Measurements from ENCODE around the gene COBL. TPM values are rescaled to one million over a fixed set of nuclear protein-coding genes. Genes with fewer than 3 reads are reported as not detected.

Gene COBL
- polyA plus RNA-seq, 1 donor (not counting 4 experiments of a cell fraction or from before 2014, with no cell fraction given): 4.5 TPM

DNA sequence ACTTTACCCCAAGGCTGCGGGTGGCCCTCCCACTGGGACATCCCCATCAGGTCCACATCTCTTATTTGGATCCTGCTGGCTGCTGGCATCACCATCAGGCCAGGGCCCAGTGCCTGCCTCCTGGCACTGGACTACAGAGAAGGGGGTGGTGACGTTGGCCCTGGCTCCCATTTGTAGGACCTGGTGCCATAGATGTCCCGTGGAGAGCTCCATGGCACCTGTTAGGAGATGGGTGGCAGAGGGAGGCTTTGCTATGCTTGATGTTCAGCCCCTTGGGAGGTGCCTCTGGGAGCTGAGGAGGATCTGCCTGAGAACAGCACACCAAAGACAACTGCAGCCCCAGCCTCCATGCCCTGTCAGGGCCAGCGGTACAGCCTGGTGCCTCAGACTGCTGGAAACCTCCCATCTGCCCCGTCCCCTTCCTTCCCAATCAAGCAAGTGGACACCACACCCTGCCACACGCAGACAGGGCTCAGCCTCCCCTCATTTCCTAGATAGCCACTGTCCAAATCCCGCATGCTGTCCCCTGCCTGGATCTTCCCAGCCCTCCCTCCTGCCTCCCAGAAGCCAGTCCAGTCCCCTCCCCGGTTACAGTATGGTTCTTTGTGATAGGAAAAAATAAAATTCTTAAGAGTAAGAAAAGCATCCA lies 303.9 kb downstream of the COBL start:
- no peak overlapping the region for H2AFZ ChIP-seq (ENCODE audit: control insufficient read depth, low read length)
- no peak for DNase-seq (ENCODE audit: low read depth, low spot score)
- H3K9ac ChIP-seq (ENCODE audit: control insufficient read depth, extremely low read depth, insufficient read depth, low read length): no peak overlapping the region
- no peaks in the 10 kb centered on the region for H3K4me1 ChIP-seq (ENCODE audit: control insufficient read depth, extremely low read depth, insufficient read depth, low read length)
- no peak for FAIRE-seq
- H3K27me3 ChIP-seq (ENCODE audit: control insufficient read depth, extremely low read depth, insufficient read depth, low read length): peaks cover 12% of the 10 kb centered on the region
- dilution Hi-C loops (cut with MboI; ENCODE audit: extremely low pct_ligation_motif_present, low sequenced_read_pairs): no loop called here
- H3K27ac ChIP-seq (ENCODE audit: control insufficient read depth, insufficient read depth, low read length): no peak overlapping the region
- no peaks in the 10 kb centered on the region for H3K9me3 ChIP-seq (ENCODE audit: control insufficient read depth, low read depth, low read length)
- H3K36me3 ChIP-seq (ENCODE audit: control insufficient read depth in 2 of 2, extremely low read depth in 1 of 2, insufficient read depth in 2 of 2, low read length in 2 of 2): no peaks in the 10 kb centered on the region
- no peak overlapping the region for H3K4me2 ChIP-seq (ENCODE audit: control insufficient read depth, extremely low read depth, insufficient read depth, low read depth, low read length)
- H3K4me3 ChIP-seq (ENCODE audit: control insufficient read depth in 2 of 3, extremely low read depth in 1 of 3, insufficient read depth in 2 of 3, low read depth in 1 of 3, low read length in 3 of 3): no peak overlapping the region
- no peak for TF ChIP-seq EZH2 (IDR thresholded peaks at IDR 0.05; ENCODE audit: low read length)
- TF ChIP-seq, protein P1, sequence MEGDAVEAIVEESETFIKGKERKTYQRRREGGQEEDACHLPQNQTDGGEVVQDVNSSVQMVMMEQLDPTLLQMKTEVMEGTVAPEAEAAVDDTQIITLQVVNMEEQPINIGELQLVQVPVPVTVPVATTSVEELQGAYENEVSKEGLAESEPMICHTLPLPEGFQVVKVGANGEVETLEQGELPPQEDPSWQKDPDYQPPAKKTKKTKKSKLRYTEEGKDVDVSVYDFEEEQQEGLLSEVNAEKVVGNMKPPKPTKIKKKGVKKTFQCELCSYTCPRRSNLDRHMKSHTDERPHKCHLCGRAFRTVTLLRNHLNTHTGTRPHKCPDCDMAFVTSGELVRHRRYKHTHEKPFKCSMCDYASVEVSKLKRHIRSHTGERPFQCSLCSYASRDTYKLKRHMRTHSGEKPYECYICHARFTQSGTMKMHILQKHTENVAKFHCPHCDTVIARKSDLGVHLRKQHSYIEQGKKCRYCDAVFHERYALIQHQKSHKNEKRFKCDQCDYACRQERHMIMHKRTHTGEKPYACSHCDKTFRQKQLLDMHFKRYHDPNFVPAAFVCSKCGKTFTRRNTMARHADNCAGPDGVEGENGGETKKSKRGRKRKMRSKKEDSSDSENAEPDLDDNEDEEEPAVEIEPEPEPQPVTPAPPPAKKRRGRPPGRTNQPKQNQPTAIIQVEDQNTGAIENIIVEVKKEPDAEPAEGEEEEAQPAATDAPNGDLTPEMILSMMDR (optimal IDR thresholded peaks at IDR 0.05 in 1 of 3, IDR thresholded peaks at IDR 0.05 in 1 of 3, conservative IDR thresholded peaks at IDR 0.05 in 1 of 3; ENCODE audit: extremely low read depth in 1 of 3, insufficient read depth in 2 of 3, low read length in 3 of 3): no peak
- no peaks in the 10 kb centered on the region for H3K9me1 ChIP-seq (ENCODE audit: control insufficient read depth, extremely low read depth, insufficient read depth, low read length)
- no peaks in the 10 kb centered on the region for H3K79me2 ChIP-seq (ENCODE audit: control insufficient read depth, insufficient read depth, low read length)
- no peaks in the 10 kb centered on the region for H4K20me1 ChIP-seq (ENCODE audit: control insufficient read depth, extremely low read depth, insufficient read depth, low read length)

DNA sequence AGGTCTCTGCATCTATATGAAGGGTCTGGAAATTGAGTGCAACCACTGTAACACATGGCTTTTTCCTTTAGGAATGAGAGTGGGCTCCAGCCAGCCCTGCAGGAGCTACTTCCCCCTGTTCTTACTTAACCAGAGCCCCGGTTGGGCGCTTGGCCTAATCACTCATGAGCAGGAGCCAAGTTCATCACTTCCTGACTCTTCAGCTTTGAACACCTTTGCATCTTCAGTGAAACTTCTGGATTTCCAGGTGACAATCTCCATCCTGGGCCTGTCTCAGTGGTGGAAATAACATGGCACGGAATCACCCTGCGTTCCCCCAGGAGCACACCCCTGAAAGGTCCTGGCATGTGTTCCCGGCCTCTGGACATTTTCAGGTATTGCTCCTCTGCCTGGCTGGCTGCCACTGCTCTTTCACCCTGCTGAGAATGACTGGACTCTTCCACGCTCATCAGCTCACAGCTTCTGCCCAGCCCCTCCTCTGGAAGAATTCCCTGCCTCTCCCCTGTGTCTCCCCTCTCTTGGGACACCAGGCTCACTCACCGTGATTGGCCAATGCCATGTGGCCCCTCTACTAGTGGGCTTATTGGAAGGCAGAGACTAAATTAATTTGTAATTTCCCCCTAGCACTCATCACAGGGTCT lies 304.8 kb downstream of the COBL start:
- no peak overlapping the region for H3K4me3 ChIP-seq (ENCODE audit: control insufficient read depth in 2 of 3, extremely low read depth in 1 of 3, insufficient read depth in 2 of 3, low read depth in 1 of 3, low read length in 3 of 3)
- no peaks in the 10 kb centered on the region for H3K9me1 ChIP-seq (ENCODE audit: control insufficient read depth, extremely low read depth, insufficient read depth, low read length)
- no peaks in the 10 kb centered on the region for H3K4me1 ChIP-seq (ENCODE audit: control insufficient read depth, extremely low read depth, insufficient read depth, low read length)
- H3K9ac ChIP-seq (ENCODE audit: control insufficient read depth, extremely low read depth, insufficient read depth, low read length): no peak overlapping the region
- dilution Hi-C loops (cut with MboI; ENCODE audit: extremely low pct_ligation_motif_present, low sequenced_read_pairs): no loop called here
- no peaks in the 10 kb centered on the region for H4K20me1 ChIP-seq (ENCODE audit: control insufficient read depth, extremely low read depth, insufficient read depth, low read length)
- peaks cover 14% of the 10 kb centered on the region for H3K27me3 ChIP-seq (ENCODE audit: control insufficient read depth, extremely low read depth, insufficient read depth, low read length)
- H3K79me2 ChIP-seq (ENCODE audit: control insufficient read depth, insufficient read depth, low read length): no peaks in the 10 kb centered on the region
- no peaks in the 10 kb centered on the region for H3K9me3 ChIP-seq (ENCODE audit: control insufficient read depth, low read depth, low read length)
- DNase-seq (ENCODE audit: low read depth, low spot score): no peak
- H2AFZ ChIP-seq (ENCODE audit: control insufficient read depth, low read length): no peak overlapping the region
- TF ChIP-seq EZH2 (IDR thresholded peaks at IDR 0.05; ENCODE audit: low read length): no peak
- TF ChIP-seq, protein P1 (optimal IDR thresholded peaks at IDR 0.05 in 1 of 3, IDR thresholded peaks at IDR 0.05 in 1 of 3, conservative IDR thresholded peaks at IDR 0.05 in 1 of 3; ENCODE audit: extremely low read depth in 1 of 3, insufficient read depth in 2 of 3, low read length in 3 of 3): no peak
- H3K4me2 ChIP-seq (ENCODE audit: control insufficient read depth, extremely low read depth, insufficient read depth, low read depth, low read length): no peak overlapping the region
- H3K27ac ChIP-seq (ENCODE audit: control insufficient read depth, insufficient read depth, low read length): no peak overlapping the region
- FAIRE-seq: no peak
- no peaks in the 10 kb centered on the region for H3K36me3 ChIP-seq (ENCODE audit: control insufficient read depth in 2 of 2, extremely low read depth in 1 of 2, insufficient read depth in 2 of 2, low read length in 2 of 2)
